NCI-H2227 (cell line): ENCODE measurements around the gene SVIP.
A peak's percentile ranks its signal among the peaks of the same experiment; 100 is the strongest.

ENCODE experiments used
- DNase-seq: peaks from one replicate; lab custom pipeline; 2025; ENCODE audit not compliant: unreplicated experiment; lab: John Stamatoyannopoulos, UW

The SVIP gene

DNA sequence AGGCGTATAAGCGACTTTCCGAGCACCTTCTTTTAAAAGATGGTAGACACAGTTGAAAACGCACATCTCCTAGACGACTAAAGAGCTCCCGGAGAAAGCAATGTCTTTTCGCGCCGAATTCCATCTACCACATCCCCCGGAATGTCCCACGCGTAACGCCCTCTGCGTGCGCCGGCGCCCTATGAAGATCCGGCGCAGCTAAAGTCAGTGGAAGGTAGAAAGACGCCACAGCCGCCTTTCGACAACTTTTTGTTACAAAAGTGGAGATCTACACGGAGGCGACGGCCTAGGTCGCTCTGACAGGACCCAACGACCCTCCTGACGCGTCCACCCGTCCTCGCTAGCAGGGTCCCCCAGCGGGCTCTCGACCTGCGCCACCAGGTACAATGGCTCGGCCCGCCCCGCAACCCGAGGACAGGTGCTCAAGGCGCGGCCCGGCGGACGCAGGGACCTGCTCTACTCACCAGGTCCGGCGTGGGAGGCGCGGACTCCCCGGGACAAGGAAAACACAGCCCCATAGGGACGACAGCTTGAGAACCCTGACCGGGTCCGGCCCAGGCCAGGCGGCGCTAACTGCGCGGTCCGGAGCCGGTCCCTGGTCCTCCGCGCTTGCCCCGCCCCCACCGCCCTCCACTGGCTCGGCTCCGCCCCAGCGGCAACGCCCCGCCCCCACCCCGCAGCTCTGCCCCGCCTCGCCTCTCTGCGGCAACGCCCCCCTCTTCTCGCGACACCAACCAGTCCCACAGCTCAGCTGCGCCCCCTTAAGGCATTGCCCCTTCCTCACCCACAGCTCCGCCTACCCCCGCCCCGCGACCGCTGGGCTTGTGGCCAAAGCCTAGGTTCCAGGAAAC is at the start of gene SVIP:
Gene SVIP, minus strand, starts transcription at position 571 of the 851 bp plus-strand sequence. Its CDS starts 53 bp downstream, at position 518.
- peak; percentile 97 for DNase-seq

DNA sequence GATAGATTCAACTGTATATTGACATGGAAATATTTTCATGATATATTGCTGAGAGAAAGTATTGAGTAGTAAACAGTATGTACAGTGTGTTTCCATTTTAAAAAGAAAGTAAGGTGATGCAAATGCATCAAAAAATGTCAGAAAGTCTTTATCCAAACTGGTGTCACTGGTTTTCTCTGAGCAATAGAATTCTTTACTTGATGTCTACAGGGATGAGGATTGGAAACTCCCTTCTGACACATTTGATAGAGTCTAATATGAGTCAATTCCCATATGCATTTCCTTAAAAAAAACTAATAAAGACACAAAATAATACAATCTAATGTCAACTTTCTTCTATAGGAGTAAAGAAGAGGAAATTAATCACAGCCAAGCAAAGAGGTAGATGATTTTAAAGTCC is 49.0 kb upstream of the SVIP start:
- DNase-seq, result no peak

DNA sequence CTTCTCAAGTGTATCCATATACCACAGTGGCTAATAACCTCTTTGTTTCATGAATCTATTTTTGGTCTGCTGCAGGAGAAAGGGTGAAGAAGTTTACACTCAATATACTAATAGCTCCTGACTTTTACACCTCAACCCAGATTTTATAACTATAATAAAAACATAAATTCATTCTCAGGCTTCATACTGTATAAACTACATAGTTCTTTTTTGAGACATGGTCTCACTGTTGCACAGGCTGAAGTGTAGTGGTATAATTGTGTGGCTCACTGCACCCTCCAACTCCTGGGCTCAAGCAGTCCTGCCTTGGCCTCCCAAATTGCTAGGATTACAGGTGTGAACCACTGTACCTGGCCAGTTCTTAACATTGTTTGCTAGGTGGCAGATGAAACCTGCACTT is 48.4 kb upstream of the SVIP start:
- DNase-seq, result no peak

DNA sequence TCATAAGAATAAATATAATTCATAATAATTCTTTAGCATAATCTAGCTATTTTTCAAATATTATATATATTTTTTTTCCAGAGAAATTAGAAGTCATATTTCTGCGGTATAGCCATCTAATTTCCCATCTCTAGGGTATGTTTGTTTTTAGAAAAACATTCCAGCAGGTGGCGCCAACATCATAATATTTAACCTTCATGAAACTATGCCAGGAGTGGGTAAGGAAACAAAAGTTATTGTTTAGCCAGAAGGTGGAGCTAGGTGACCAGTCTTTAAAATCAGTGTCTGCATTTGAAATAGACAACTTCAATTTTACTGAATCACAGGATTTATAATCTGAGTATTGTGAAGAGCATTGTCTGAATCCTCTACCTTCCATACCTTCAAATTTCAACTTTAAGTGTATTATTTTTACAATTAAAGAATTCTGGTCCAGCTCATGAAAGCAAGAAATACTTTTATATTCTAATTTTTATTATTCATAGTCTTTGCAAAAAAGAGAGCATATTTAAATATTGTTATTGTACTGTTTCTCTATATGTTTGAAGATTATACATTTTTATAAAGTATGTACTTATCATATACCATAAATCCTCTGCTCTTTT is 46.4 kb upstream of the SVIP start:
- DNase-seq, result peak; percentile 91

GRCh38 chr11:22869325-22869724 is 39.7 kb upstream of the SVIP start:
- no peak for DNase-seq

DNA sequence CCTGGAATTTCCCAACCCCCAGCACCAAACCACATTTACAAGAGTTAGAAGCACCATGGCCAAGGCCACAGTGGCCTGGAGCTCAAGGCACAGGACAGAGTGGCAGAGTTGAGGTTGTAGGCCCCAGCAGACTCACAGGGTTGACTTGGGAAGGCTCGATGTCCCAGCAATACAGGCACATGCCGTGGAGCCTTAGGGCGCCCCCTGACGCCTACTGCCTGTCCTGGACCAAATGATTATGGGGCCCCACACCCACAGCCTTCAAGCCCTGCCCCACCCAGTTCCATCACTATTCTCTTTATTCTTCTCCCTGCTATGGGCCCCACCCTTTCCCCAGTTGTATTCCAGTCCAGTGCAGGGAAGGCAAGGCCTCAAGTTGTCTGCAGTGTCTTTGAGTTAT is 30.6 kb upstream of the SVIP start, which contains the start of gene CCDC179:
Gene CCDC179, minus strand, starts transcription at position 234 of the 400 bp plus-strand sequence. Its CDS starts 53 bp downstream, at position 181.
- no peak for DNase-seq

DNA sequence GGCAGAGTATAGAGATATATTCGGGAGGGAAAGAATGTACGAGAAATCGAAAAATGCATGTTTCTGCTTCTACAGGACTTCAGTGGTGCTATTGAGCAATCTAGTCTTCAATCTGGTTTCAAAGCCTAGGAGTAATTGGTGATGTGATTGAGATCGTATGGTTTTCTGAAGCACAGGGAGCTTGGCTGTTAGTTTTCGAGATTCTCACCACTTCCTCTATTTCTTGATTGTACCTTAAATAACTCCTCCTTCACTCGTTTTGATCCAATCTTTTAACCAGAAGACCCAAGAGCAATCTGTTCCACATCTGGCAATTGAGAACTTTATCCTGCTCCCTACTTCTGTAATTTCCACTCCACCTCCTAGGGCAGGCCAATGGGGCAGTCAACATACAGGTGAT is 30.2 kb upstream of the SVIP start:
- no peak for DNase-seq

DNA sequence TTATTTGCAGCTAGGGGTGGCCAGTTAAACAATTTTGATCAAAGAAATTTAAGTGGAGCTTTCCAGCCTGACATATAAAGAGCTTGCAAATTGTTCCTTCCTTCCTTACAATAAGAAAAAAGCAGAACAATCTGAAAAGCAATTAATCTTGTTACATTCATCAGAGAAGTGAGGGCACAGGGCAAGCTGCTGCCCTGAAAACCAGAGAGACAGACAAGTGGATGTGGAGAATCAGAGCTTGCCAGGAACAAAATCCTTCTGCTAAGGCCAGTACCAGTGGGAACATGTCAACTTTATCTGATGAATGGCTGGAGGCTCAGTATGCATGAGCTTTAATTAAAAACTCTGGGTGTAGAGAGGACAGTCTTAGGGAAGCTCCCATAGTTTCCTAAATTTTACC is 21.9 kb upstream of the SVIP start:
- no peak for DNase-seq

- DNase-seq, result no peak
Measured at GRCh38 chr11:22846726-22847125, 17.1 kb upstream of the SVIP start.

DNA sequence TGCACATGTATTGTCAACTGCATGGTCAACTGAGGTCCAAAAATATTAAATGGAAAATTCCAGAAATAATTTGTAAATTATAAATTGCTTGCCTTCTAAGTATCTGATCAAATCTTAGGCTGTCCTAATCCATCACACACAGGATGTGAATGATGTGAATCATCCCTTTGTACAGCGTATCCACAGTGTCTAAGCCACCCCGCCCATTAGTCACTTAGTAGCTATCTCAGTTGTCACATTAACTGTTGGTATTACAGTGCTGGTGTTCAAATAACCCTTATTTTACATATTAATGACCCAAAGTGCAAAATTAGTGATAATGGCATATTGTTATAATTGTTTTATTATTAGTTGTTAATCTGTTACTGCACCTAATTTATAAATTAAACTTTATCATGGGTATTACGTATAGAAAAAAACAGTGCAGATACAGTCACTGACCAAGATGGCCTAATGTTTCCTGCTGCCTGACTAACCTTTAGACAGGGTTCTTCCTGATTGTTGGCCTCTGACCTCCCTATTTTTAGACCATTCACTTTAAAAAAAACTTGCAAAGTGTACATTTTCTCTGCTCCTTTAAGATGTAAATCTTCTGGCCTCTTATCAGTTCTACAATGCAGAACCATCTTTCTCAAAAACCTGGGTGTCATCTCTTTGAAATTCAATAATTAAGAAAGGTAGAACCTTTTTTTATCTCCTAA is 2.9 kb upstream of the SVIP start:
- DNase-seq, result no peak

DNA sequence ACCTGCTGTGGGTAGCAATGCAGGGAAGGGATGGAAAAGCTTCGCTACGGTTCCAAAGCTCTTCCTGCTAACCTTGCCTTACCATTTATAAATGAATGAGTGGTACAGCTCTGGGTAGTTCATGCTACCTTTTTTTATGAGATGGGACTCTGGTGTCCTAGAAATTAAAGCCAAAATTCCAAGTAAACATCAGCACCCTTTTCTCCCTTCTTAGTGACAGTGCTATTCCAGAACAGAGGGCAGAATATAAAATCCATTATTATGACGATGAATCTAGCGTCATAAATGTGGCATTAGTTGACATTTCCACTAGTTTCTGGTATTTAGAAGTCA is 447 bp upstream of the SVIP start:
- DNase-seq, result no peak

DNA sequence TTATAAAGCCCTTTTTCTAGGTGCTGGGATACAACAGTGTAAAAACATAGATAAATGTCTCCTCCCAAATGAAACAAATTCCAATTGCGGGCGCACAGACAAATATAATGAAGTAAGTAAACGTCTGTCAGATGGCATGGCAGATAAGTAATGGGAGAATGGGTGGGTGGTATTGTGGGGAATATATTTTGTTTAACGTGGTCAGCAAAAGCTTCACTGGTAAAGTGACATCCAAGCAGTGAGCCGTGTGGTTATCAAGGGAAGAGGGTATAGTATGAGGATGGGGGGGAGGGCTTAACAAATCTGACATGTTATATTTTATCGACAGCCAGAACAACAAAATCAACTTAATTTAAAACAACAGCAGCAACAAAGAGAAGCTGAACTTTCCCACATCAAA is 1.2 kb downstream of the SVIP start:
- DNase-seq, result no peak

DNA sequence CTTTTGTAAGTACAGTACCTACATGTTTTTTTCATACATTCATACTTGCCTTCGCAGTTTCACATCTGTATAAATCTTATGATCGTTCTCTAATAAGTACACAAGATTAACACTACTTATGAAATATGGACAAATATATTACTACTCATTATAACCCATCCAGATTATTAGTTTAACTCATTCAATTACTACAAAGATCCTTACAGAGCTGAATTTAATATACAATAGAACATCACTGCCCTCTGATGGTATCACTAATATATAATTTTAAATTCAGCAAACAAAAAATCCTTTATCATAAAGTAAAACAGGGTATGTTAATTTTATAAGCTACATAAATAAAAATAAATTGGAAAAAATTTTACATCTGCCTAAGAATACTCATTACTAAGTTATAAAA is 7.4 kb downstream of the SVIP start:
- no peak for DNase-seq

GRCh38 chr11:22809893-22810292 is 19.7 kb downstream of the SVIP start:
- DNase-seq, result no peak

GRCh38 chr11:22808571-22809197 is 20.9 kb downstream of the SVIP start:
- DNase-seq, result no peak

DNA sequence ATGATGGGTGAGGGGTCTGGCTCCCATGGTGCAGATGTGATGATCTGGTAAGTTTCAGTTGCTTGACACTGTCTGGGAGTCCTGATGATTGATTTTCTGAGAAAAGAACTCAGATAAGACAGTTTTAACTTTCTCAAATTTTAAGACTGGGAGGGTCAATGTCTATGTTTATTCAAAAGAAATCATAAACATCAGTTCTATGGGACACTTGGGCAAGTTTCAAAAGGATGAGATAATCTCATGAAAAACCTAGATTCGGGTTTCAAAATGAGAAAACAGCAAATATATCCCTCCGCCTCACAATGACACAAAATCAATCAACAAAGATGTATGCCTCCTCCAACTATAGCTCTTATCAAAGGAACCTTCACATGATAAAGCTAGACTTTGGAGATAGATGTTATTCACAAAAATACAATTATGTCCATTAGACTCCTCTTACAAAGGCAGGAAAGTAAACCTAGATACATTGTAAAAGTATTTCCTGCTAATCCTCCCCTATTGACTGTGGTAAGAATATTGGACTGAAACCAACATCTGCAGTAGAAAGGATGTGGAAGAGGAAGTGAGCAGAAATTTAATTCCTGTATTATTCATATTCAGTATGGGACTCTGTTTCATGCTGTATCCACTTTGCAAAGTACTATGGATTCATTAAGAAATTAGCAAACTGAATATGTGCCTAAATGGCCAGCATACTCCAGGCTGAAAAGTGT is 21.6 kb downstream of the SVIP start:
- no peak for DNase-seq

DNA sequence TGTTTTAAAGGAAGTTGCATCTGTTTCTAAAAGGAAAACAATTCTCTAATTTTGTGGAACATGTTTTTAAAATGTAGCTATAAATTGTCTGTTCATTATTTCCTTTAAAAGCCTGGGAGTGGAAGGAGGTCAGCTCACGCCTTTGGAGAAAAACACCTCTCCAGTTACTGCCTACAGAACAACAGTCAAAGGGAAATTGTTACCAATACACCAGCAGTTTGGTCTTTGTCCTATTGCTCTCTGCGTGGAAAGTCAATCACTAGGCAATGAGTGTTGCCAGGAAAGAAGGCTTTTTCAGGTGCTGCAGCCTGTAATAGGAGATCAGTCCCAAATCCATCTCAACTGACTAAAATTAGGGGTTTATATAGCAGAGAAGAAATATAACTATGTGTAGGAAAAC is 22.2 kb downstream of the SVIP start:
- no peak for DNase-seq

DNA sequence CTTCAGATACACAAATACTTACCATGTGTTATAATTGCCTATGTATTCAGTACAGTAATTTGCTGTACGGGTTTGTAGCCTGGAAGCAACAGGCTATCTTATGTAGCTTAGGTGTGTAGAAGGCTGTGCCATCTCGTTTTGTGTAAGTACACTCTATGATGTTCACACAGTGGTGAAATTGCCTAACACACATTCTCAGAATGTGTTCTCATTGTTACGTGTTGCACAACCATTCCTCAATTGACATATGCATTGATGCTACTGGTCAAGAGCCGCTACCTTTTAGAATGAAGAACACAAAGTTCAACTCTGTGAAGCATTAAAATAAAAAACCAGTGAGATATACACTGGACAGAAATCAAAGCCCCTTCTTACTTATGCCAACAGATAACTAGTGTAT is 26.7 kb downstream of the SVIP start:
- DNase-seq, result no peak

- DNase-seq, result peak; percentile 52
Measured at GRCh38 chr11:22800482-22800881, 29.1 kb downstream of the SVIP start.

GRCh38 chr11:22798901-22799300 is 30.7 kb downstream of the SVIP start:
- no peak for DNase-seq

DNA sequence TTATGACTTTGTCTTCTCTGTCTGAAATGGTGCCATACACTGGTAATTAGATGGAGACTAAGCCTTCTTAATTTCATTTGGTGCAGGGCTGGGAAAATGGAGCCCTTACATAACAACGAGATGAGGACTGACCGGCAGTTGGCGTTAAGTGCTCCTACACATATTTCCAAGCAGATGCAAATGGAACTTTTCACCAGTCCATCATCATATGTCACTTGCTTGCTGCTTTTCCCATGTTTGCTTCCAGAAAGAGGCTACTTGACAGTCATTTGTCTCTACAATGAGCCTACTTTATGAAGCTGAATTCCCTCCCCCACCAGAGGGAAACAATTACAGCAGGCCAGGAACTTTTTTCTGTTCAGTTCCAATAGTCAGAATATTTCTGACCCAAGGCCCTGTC is 32.6 kb downstream of the SVIP start:
- peak; percentile 35 for DNase-seq
